GOT3 (cell line): ENCODE results near the gene GRIP2.

Source experiments
- DNase-seq: peaks from one replicate; lab custom pipeline; 2025; ENCODE audit warnings: mixed read lengths; lab: John Stamatoyannopoulos, UW

The GRIP2 gene

DNA sequence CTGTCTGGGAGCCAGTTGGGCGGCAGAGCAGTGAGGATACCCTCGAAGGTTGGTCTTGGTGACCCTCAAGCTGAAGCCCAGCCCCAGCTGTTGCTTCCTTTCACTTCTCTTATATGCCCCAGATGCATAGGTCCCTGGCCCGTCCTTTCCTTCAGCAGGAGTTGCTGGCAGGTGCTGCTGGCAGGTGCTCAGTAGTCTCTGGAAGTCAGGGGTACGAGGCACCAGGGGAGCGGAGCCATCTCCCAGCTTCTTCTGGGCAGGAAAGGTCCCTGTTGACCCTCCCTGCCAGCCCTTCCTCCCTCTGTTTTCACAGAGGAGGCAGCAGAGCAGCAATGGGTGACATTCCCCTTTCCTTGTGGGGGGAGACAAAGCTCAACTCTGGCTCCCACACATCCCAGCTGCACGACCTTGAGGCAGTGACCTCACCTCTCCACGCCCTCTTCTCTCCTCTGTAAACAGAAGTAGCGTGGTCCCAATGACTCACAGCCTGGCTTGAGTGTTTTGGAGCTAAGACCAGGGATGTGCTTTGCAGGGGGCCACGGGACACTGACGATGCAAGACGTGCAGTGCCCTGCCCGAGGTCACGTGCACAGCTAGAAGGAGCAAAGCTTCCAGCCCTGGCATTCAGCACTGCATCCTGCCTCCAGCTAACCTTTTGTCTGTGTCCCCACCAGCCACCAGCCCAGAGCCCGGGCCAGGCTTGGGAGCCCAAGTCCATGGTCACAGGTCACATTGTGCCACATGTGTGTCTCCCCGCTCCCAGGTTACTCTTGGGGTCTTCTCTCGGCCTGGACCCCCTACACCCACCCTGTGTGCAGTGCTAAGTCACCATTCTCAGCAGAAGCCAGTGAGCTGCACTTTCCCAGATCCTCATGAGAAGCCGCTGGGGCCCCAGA, 88.0 kb downstream of the GRIP2 start:
- DNase-seq = no peak

DNA sequence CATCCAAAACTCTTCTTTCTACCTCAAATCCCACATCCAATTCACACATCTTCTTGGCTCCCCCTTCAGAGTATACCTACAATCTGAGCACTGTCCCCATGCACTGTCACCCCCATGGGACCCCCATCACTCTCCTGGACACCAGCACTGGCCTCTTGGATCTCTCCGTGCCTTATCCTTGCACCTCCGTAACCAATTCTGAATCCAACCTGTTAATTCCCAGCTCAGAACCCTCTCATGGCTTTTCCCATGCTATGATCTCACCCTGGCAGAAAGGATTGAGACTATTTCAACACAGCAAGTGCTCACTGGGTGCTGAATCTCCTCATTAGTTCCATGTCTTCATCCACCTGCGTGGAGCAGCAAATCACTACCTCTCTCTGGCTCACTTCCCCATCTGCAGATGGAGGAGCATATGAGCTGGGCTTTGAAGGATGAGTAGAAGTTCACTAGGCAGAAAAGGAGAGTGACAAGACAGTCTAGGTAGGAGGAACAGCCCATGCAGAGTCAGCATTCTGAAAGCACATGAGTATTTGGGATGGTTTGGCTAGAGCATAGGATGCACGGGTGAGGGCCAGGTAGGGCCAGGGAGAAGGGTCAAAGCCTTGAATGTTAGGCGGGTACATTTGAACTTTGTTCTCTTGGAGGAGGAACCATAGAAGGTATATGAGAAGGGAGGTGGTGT, 89.1 kb downstream of the GRIP2 start:
- no peak for DNase-seq

DNA sequence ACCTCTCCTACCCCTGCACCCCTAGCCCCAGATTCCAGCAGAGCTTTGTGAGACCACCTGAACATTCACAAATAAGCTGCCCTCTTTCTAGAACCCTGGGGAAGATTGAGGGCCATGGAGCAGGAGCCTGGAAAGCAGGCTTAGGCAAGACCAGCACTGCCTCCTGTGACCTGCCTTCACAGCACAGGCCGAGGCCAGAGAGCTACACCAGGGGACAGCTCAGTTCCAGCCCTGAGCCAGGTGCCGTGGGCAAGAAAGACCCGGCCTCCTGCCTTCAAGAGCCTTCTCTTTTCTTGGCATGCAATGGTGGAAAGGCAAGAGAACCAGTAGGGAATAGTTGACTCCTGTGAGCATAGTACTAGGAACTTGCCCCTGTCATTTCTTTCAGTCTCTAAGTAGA, 89.6 kb downstream of the GRIP2 start:
- DNase-seq = no peak

DNA sequence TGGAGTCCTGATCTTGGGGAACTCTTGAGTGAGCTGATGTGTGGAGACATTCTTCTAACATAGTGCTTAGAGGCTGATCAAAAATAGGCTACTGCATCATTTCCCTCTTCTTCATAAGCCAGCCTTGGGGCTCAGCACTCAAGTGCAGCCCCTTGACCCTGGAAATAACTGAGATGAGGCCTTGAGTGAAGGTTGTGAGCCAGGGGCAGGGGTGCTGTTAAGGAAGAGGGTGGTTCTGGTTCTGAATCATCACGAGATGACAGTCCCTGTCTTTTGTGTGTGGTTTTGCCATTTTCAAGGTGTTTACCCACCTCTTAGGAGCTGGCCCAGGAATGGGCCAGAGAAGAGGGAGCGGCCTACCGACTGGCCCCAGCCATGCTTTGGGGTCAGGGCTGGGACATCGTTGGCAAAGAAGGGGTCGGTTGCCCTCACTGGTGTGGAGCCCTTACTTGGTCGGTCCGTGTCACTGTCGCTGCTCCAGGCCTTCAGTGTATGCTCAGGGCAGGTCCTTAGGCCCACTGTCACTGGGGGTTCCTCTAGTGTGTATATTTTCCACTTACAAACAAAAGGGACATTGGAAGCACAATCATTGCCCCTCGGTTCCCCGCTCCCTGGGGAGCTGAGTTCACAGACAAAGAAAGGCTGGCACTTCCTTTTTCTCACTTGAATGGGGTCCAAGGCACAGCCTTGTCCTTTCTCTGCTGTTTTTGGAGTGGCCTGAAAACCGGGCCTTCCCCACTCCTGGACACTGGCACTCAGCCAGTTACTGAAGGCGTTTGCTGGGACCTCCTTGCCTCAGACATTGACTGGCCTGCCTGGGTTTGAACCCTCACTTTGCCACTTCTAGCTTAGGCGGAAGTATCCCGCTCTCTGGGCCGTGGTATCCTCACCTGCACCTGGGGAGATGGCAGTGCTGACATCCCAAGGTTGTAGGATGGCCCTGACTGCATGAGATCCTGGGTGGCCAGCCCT, 91.1 kb downstream of the GRIP2 start:
- DNase-seq = no peak

DNA sequence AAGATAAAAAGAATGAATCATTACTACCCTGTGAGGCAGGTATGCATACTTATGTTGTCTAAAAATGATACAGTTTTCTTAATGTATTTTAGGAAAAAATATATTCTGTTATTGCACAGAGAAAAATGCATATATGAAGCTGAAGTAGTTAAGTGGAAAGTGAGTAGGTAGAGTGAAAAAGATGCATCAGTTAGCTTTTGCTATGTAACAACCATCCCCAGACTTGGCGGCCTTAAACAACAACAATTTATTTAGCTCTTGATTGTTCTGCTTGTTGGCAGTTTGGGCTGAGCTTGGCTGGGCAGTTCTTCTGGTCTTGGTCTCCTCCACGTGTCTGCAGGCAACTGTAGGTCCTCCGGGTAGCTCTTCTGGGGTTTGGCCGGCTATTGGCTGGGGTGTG, 92.1 kb downstream of the GRIP2 start:
- DNase-seq = no peak

DNA sequence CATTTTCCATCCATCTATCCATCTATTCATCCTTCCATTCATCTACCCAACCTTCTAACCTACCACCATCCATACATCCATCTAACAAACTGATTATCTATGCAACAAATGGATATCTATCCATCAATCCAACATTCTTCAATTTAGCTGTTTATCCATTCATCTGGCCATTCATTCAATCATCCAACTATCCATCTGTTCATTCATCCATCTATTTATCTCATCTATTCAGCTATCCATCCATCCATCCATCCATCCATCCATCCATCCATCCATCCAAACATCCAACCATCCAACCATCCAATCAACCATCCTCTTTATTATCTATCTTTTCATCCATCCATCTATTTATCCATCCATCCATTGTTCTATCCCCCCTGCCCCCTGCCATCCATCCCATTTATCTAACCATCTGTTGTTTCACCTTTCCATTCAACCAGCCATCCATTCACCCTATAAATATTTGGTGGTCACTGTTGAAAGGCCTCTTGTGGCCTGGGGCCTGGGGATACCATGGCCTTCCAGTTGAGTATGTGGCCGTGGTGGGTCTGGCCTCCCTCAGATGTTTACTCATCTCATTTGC, 93.1 kb downstream of the GRIP2 start:
- DNase-seq = no peak

DNA sequence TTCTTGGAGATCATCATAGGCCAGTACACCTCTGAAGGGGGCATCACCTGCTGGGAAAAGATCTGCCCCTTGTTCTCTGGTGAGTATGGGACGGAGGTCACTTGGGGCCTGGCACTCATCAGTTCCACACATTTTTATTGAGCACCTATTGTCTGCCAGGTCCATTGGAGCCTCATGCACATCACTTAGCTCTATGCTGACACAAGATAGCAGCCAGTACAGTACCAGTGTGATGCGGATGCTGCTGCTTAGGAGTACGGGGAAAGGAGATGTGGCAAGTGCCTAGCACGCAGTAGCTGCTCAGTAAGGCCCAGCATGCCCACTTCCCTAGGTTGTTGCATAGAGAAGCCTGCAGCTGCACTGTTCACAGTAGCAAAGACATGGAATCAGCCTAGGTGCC, 94.4 kb downstream of the GRIP2 start:
- DNase-seq = no peak

DNA sequence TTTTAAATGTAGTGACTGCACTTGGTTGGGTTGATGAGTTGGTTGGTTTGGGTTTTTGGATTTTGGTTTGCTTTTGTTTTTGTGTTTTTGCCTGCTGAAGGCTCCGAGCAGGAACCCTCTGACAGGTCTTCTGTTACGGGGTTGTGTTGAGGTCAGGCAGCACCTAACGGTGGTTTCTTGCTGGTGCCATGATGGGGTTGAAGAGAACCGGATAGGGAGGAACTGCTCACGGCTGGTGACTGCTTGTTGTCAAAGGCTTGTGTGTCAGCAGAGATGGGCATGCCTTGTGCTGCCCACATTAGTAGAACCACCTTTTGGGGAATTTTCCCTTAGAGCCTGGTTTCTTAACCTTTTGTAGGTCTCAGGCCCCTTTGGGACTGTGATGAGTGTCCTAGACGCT, 95.8 kb downstream of the GRIP2 start:
- no peak for DNase-seq

DNA sequence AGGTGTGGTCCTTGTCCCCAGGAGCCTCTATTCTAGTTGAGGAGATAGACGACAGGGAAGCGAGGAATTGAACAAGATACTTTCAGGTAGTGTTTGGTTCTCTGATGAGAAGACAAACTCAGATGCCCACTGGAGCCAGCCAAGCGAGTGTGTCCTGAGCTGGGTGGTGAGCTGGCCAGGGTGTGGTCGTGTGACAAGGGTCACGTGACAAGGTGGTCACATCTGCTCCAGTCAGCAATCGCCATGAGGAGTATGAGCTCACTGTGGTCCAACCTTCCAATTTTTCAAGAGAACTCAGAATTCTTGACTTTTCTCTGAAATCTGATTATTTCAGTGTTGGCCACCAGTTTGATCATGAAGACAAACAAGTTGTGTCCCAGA, 98.2 kb downstream of the GRIP2 start:
- DNase-seq = no peak

DNA sequence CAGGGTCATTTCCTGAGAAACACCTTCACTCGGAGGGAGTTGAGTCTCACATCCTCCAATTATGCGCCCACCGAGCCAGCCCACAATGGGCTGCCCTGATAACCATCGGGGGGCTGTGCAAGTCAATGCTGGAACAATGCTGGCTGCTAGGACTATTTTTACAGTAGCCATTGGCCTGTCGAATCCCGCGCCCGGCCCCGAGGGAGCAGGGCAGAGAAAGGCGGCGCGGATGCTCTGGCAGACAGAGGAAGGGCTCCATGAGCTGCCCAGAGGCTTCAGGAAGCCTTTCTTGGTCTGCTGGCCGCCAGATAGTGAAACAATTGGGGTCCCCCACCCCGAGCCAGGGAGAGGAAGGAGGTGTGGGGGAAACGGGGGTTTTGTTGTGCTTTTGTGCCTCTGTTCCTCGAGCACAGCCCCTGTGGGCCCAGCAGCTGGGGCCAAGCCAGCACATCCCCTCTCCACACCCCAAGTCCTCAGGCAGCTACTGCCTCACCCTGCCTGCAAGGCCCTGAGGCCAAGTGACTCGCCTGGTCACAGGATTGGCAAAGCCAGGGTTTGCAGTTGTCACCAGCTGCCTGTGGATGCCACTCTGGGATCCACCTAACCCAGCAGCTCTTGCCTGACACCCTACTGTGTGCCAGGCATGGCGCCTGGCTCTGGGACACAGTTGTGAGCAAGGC, 98.8 kb downstream of the GRIP2 start:
- no peak for DNase-seq

DNA sequence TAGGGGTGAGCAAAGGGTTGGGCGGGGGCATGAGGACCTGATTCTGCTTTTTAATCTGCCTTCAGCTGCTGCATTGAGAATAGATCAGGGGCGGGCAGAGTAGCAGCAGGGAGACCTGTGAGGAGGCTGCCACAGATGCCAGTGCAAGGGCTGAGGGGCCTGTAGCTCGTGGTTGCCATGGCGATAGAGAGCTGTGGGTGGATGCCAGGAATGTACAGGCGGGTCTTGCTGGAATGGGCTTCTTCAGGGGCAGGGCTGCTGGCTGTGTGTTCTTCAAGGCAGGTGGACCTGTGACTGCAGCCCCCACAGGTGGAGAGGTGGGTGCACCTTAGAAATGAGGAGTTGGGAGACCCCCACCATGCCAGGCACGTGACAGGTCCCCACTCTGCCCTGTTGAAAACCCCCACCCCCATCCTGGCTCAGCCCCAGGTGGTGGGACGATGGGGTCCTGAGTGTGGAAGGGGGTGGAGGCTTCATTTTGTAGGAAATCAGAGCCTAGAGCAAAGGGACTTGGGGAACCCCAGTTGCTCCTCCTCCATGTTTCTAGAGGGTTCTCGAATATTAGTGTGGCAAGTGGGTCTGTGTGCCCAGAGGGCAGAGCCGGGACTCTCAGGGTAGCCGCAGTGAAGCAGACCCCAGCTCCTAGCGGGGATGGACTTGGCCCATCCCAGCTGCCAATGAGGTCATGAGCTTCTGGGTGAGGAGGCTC, 99.5 kb downstream of the GRIP2 start:
- DNase-seq = no peak

DNA sequence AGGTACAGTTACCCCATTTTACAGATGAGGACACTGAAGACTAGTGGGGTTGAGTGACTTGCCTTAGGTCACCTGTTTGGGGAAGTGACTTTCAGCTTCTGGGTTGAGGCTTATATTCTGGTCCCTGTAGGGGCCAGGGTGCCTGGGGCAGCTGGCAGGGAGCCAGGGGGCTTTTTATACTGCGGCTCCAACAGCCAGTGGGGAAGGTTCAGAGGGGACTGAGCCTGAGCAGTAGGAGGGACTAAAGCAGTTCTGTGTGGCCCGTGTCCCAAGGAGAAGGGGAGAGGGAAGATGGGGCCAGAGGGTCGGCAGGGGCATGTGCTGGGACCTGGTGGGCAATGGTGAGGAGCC, 100.0 kb downstream of the GRIP2 start:
- no peak for DNase-seq

DNA sequence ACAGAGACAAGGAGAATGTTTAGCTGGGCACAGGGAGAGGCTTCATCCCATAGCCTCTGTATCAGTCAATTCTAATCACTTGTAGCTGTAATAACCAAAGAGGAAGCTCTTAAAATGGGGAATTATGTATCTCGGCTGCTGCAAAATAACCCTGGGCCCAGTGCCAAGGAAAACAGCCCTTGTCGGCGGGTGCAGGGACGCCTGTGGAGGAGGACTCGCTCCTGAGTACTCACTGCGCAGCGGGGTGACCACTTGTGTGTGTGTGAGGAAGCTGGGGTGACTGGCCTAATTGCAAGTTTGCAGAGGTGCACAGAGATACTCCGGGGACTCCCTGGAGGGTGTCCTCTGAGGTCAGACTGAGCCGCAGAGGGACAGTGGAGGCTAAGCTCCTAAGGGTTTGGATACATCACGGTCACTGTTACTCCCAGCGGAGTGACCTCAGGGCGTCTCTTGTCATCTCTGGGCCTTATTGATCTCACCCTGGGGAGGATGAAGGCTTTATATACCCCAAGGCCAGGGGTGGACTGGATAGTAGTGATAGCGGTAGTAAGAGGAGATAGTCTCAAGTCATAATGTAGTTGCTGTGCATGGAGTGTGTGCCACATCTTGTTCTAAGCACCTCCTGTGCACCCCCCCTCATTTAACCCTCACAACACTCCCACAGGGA, 100.5 kb downstream of the GRIP2 start:
- no peak for DNase-seq
